ENCODE measurements around the gene ZMYND11. TPM values are rescaled to one million over a fixed set of nuclear protein-coding genes. Genes with fewer than 3 reads are reported as not detected.

ZMYND11 gene
- total RNA-seq (2022) (37.9 and 40.3 TPM in 2 replicates), Bru-seq, nascent RNA (percentile 73 among the genes with signal in this experiment), BruChase-seq, experiment 1, labeled RNA remaining after a 6-hour chase (percentile 73 among the genes with signal in this experiment), BruChase-seq, experiment 2, labeled RNA remaining after a 2-hour chase (percentile 69 among the genes with signal in this experiment)
- long read RNA-seq, full-length matches to known transcripts, result 6 of 37 reads
- long read RNA-seq, partial matches to known transcripts, result 6 of 37 reads
- long read RNA-seq, other reads (novel, unspliced or antisense), result 25 of 37 reads

DNA sequence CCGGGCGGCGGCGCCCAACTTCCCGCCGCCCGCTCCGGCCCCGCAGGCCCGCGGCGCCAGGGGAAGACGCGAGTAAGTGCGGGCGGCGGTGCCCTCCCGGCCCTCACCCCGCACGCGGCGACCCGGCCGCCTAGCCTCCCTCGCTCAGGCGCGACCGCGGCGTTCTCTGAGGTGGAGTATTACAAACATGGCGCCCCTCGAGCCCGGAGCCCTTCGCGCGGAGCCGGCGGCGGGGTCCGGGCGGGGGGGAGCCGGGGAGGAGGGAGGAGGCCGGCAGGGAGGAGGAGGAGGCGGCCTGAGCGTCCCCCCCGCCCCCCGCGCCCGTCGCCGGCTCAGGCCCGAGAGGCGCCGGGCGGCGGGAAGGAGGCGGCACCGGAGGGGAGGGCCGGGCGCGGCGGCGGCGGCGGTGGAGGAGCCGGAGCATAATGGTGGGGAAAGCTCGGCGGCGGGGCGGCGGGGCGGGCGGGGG is at the start of gene ZMYND11:
ZMYND11 (plus strand) TSS at position 324 of the 469 bp plus-strand sequence. CDS start 44,558 bp downstream, outside the sequence.
- TF ChIP-seq, protein P1, sequence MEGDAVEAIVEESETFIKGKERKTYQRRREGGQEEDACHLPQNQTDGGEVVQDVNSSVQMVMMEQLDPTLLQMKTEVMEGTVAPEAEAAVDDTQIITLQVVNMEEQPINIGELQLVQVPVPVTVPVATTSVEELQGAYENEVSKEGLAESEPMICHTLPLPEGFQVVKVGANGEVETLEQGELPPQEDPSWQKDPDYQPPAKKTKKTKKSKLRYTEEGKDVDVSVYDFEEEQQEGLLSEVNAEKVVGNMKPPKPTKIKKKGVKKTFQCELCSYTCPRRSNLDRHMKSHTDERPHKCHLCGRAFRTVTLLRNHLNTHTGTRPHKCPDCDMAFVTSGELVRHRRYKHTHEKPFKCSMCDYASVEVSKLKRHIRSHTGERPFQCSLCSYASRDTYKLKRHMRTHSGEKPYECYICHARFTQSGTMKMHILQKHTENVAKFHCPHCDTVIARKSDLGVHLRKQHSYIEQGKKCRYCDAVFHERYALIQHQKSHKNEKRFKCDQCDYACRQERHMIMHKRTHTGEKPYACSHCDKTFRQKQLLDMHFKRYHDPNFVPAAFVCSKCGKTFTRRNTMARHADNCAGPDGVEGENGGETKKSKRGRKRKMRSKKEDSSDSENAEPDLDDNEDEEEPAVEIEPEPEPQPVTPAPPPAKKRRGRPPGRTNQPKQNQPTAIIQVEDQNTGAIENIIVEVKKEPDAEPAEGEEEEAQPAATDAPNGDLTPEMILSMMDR (IDR thresholded peaks at IDR 0.05; ENCODE audit: unreplicated experiment), result no peak
- Mint-ChIP-seq H3K27ac (ENCODE audit: unreplicated experiment) (peak within 1 kb of the TSS; percentile 79), H3K27me3 (ENCODE audit: unreplicated experiment) (no peaks in the 10 kb centered on the region), H3K4me1 (ENCODE audit: low read depth, unreplicated experiment) (peaks cover 40% of the 10 kb centered on the region), H3K9me3 (ENCODE audit: low read depth, unreplicated experiment) (no peaks in the 10 kb centered on the region), H3K36me3 (ENCODE audit: insufficient read depth, unreplicated experiment) (peaks cover 23% of the 10 kb centered on the region), H3K4me3 (ENCODE audit: low read depth, unreplicated experiment) (peak within 1 kb of the TSS; percentile 74)
- intact Hi-C loops (cut with micrococcal nuclease; ENCODE audit: unreplicated experiment), result no loop called here
- CTCF ChIA-PET, result no interaction called here
- no TSS peak for BruUV-seq (replicated peaks)
- peak; percentile 59 for DNase-seq

DNA sequence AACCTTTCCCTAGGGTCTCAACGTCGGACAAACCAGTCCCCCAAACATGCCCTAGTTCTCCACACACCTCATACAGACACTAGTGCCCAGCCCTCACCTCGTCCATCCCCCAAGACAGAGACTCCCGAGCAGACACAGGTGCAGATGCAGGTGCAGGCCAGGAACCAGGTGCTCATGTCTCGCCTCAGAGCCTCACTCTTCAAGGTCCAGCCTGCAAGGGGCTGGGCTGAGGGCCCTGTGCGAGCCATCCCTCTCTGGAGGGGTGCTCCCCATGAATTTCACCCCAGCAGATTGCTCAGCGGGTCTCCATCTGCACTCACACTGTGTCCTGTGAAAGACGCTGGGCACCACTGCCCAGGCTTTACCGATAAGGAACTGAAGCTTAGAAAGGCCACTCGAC is 49.2 kb upstream of the ZMYND11 start:
- Mint-ChIP-seq H3K9me3 (ENCODE audit: low read depth, unreplicated experiment) (no peaks in the 10 kb centered on the region), H3K4me1 (ENCODE audit: low read depth, unreplicated experiment) (no peaks in the 10 kb centered on the region), H3K27me3 (ENCODE audit: unreplicated experiment) (peaks cover 45% of the 10 kb centered on the region), H3K27ac (ENCODE audit: unreplicated experiment) (no peak overlapping the region), H3K36me3 (ENCODE audit: insufficient read depth, unreplicated experiment) (no peaks in the 10 kb centered on the region), H3K4me3 (ENCODE audit: low read depth, unreplicated experiment) (no peak overlapping the region)
- CTCF ChIA-PET, result no interaction called here
- intact Hi-C loops (cut with micrococcal nuclease; ENCODE audit: unreplicated experiment), result no loop called here
- DNase-seq, result no peak
- TF ChIP-seq, protein P1 (IDR thresholded peaks at IDR 0.05; ENCODE audit: unreplicated experiment), result no peak
- no TSS peak for BruUV-seq (replicated peaks)

DNA sequence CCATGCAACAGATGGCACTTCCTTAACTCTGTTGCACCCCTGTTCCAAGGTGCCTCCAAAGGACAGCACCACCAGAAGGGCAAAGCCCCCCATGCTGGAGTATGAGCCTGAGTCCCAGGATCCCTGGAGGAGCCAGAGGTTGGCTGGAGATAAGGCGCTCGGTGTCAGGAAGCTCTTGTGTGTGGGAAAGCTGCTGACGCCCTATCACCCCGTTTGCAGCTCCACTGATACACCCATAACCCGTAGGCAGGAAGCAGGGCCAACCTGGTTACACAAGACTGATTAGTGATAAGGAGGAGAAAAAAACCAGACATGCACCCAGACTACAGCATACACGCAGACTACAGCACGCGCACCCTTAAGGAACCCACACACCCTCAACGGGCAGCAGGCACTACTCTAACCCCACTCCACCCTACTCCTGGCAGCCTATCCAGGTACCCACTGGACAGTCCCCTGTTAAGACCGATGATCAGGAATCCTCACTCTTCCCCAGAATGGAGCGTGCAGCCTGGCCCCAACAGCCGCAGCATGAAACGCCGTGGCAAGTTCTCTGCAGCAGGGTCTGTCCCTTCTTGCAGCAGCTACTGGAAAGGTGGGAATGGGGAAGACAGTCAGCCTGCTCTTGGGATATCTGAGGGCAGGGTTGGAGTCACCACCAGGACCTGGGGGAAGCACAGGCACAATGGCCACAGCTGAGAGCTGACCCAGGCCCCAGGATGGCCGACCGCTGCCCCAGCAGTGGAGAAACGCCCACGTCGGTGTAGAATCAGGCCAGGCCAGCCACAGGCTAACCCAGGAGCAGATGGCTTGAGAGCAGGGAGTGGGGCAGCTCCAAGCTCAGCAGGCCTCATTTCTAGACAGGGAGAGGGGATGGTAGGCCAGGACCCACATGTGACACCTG is 47.8 kb upstream of the ZMYND11 start:
- Mint-ChIP-seq H3K4me3 (ENCODE audit: low read depth, unreplicated experiment) (no peak overlapping the region), H3K27ac (ENCODE audit: unreplicated experiment) (no peak overlapping the region), H3K36me3 (ENCODE audit: insufficient read depth, unreplicated experiment) (no peaks in the 10 kb centered on the region), H3K4me1 (ENCODE audit: low read depth, unreplicated experiment) (peaks cover 7% of the 10 kb centered on the region), H3K27me3 (ENCODE audit: unreplicated experiment) (peaks cover 34% of the 10 kb centered on the region), H3K9me3 (ENCODE audit: low read depth, unreplicated experiment) (no peaks in the 10 kb centered on the region)
- CTCF ChIA-PET, result no interaction called here
- TF ChIP-seq, protein P1 (IDR thresholded peaks at IDR 0.05; ENCODE audit: unreplicated experiment), result no peak
- no TSS peak for BruUV-seq (replicated peaks)
- DNase-seq, result no peak
- intact Hi-C loops (cut with micrococcal nuclease; ENCODE audit: unreplicated experiment), result no loop called here

DNA sequence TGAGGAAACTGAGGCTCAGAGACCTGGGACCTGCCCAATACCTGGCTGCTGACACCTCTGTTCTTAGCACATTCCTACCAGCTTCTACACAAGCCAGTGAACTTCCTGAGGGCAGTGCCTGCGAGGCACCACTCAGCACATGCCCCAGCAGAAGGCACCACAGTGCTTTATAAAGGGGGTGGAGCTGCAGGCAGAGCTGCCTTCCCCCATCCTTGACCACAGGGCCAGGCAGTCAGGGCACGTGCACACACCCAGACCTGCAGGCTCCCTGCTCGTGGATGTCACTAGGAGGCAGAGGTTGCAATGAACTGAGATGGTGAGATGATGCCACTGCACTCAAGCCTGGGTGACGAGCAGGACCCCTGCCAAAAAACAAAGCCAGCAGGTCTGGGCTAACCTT is 47.0 kb upstream of the ZMYND11 start:
- Mint-ChIP-seq H3K36me3 (ENCODE audit: insufficient read depth, unreplicated experiment) (peaks cover 6% of the 10 kb centered on the region), H3K4me3 (ENCODE audit: low read depth, unreplicated experiment) (no peak overlapping the region)
- no TSS peak for BruUV-seq (replicated peaks)

More for the DNA sequence above, 47.0 kb upstream of the ZMYND11 start:
- no peaks in the 10 kb centered on the region for H3K9me3 Mint-ChIP-seq (ENCODE audit: low read depth, unreplicated experiment)
- CTCF ChIA-PET, result no interaction called here
- TF ChIP-seq, protein P1 (IDR thresholded peaks at IDR 0.05; ENCODE audit: unreplicated experiment), result no peak
- H3K27me3 Mint-ChIP-seq (ENCODE audit: unreplicated experiment), result peaks cover 27% of the 10 kb centered on the region
- H3K4me1 Mint-ChIP-seq (ENCODE audit: low read depth, unreplicated experiment), result peaks cover 15% of the 10 kb centered on the region
- DNase-seq, result no peak
- no peak overlapping the region for H3K27ac Mint-ChIP-seq (ENCODE audit: unreplicated experiment)
- intact Hi-C loops (cut with micrococcal nuclease; ENCODE audit: unreplicated experiment), result no loop called here

All from Calu3 (cell line).